ENCODE data around the gene GNB5.

GNB5 gene

DNA sequence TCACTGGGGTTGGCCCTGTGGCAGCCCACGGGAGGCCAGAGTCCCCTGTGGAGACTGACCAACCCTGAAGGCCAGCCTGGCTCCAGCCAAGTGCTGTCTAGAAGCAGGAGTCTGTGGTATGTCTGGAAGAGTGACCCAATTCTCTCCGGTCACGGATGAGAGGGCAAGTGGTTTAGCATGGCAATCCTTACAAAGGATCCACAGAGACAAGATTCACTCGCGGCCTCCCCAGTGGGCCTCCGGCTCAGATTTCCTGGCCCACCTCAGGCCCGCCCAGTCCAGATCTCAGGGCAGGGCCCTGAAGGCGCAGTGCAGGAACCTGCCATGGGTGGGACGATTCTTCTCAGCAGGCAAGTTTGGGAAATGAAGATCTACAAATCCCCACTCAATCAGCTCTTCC is 73.6 kb downstream of the GNB5 start:
- H3K4me1 ChIP-seq (ENCODE audit: control insufficient read depth in 5 of 5, insufficient read depth in 5 of 5, low read length in 5 of 5) = peaks cover 3 to 49% (median 29%) of the 10 kb centered on the region in 5 donors
- H3K27me3 ChIP-seq (ENCODE audit: control insufficient read depth in 5 of 5, insufficient read depth in 4 of 5, low read length in 5 of 5) = peaks cover 0 to 5% (median 0%) of the 10 kb centered on the region in 5 donors
- H3K36me3 ChIP-seq (ENCODE audit: control insufficient read depth in 5 of 5, insufficient read depth in 5 of 5, low read length in 5 of 5) = no peaks in the 10 kb centered on the region
- H3K4me3 ChIP-seq (ENCODE audit: low read depth in 1 of 5, low read length in 5 of 5) = no peak overlapping the region
- H3K9me3 ChIP-seq (ENCODE audit: control insufficient read depth in 5 of 5, low read length in 5 of 5) = no peaks in the 10 kb centered on the region
- no peak overlapping the region for H3K9ac ChIP-seq (ENCODE audit: low read length in 5 of 5)
- peak overlapping the region; percentile 76 for H3K27ac ChIP-seq (ENCODE audit: low read depth, low read length)

DNA sequence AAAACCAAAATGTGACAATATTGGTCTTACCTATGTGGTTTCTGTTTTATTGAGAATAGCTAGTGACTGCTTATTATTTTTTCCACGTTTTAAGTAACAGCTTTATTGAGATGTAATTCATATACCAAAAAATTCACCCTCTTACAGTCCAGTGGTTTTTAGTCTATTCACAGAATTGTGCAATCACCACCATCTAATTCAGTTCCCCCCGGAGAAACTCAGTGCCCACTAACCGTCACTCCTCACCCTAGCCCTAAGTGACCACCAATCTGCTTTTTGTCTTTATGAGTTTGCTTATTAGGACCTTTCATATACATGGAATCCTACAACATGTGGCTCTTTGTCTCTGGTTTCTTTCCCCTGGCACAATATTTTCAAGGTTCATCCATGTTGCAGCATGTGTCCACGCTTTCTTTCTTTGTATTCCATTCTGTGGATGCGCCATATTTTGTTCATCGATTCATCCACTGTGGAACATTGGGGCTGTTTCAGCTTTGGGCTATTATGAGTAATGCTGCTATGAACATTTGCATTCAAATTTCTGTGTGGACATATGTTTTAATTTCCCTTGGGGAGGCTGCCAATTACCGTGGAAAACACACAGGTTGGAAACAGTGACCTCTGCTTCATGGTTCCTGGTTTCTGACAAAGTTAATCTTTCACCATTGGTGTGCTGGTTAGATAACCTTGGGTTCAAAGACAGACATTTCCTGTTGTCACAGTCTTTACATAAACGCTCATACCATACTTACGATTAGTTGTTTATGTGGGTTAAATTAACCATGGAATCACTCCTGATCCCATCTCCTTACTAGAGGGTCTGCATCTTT is 75.4 kb downstream of the GNB5 start:
- H3K27ac ChIP-seq (ENCODE audit: low read depth, low read length) = peak overlapping the region; percentile 63

DNA sequence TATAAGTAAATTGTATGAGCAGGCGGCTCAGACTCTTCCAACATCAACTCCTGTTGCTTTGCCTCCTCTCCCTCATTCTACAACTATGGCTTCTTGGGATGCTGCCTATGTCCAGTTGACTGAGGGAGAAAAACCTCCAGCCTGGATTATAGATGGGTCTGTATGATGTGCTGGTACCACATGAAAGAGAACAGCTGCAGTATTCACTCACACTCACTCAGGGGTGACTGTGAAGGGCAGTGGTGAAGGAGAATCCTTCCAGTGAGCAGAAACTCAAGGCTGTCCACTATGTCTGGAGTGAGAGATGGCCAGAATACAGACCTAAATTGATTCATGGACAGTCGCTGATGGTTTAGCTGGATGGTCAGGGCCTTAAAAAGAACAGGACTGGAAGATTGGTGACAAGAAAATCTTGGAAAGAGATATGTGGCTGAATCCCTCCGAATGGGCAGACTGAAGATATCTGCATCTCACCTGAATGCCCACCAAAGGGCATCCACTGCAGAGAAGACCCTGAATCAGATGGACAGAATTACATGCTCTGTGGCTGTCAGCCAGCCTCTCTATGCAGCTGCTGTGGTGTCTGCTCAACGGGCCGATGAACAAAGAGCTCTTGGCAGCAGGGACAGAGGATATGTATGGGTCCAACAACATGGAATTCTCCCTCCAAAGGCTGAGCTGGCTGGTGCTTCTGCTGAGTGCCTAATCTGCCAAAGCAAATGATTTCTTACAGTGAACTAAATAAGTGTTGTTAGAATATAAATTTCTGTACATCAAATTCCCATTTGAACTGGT is 76.7 kb downstream of the GNB5 start:
- peaks cover 0 to 16% (median 5%) of the 10 kb centered on the region in 5 donors for H3K27me3 ChIP-seq (ENCODE audit: control insufficient read depth in 5 of 5, insufficient read depth in 4 of 5, low read length in 5 of 5)
- H3K9me3 ChIP-seq (ENCODE audit: control insufficient read depth in 5 of 5, low read length in 5 of 5) = no peaks in the 10 kb centered on the region
- H3K4me1 ChIP-seq (ENCODE audit: control insufficient read depth in 5 of 5, insufficient read depth in 5 of 5, low read length in 5 of 5) = peaks cover 0 to 58% (median 38%) of the 10 kb centered on the region in 5 donors
- no peaks in the 10 kb centered on the region for H3K36me3 ChIP-seq (ENCODE audit: control insufficient read depth in 5 of 5, insufficient read depth in 5 of 5, low read length in 5 of 5)
- no peak overlapping the region for H3K9ac ChIP-seq (ENCODE audit: low read length in 5 of 5)
- no peak overlapping the region for H3K4me3 ChIP-seq (ENCODE audit: low read depth in 1 of 5, low read length in 5 of 5)
- peak overlapping the region; percentile 63 for H3K27ac ChIP-seq (ENCODE audit: low read depth, low read length)

More for the DNA sequence above, 75.4 kb downstream of the GNB5 start:
- Histone ChIP-seq H3K27me3 (ENCODE audit: control insufficient read depth in 5 of 5, insufficient read depth in 4 of 5, low read length in 5 of 5) (peaks cover 0 to 16% (median 5%) of the 10 kb centered on the region in 5 donors), H3K9me3 (ENCODE audit: control insufficient read depth in 5 of 5, low read length in 5 of 5) (no peaks in the 10 kb centered on the region), H3K4me1 (ENCODE audit: control insufficient read depth in 5 of 5, insufficient read depth in 5 of 5, low read length in 5 of 5) (peaks cover 3 to 56% (median 38%) of the 10 kb centered on the region in 5 donors), H3K9ac (ENCODE audit: low read length in 5 of 5) (no peak overlapping the region), H3K36me3 (ENCODE audit: control insufficient read depth in 5 of 5, insufficient read depth in 5 of 5, low read length in 5 of 5) (no peaks in the 10 kb centered on the region), H3K4me3 (ENCODE audit: low read depth in 1 of 5, low read length in 5 of 5) (no peak overlapping the region)

DNA sequence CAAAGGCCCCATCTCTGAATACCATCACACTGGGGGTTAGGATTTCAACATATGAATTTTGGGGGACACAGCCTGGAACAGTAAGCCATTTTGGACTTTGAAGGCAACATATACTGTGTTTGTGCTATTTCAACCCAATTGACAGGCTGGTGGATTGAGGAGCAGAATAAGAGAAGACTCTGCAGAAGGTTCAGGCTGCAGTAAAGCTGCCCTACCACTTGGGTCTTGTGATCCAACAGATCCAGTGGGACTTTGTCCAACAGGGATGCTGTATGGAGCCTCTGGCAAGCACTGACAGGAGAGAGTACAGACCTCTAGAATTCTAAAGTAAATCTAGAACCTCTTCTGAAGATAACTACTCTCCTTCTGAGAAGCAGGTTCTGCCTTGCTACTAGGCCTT is 77.5 kb downstream of the GNB5 start:
- Histone ChIP-seq H3K27ac (ENCODE audit: low read depth, low read length) (peak overlapping the region; percentile 63), H3K27me3 (ENCODE audit: control insufficient read depth in 5 of 5, insufficient read depth in 4 of 5, low read length in 5 of 5) (peaks cover 0 to 16% (median 5%) of the 10 kb centered on the region in 5 donors), H3K4me3 (ENCODE audit: low read depth in 1 of 5, low read length in 5 of 5) (no peak overlapping the region), H3K4me1 (ENCODE audit: control insufficient read depth in 5 of 5, insufficient read depth in 5 of 5, low read length in 5 of 5) (peaks cover 0 to 65% (median 41%) of the 10 kb centered on the region in 5 donors), H3K36me3 (ENCODE audit: control insufficient read depth in 5 of 5, insufficient read depth in 5 of 5, low read length in 5 of 5) (no peaks in the 10 kb centered on the region), H3K9me3 (ENCODE audit: control insufficient read depth in 5 of 5, low read length in 5 of 5) (no peaks in the 10 kb centered on the region), H3K9ac (ENCODE audit: low read length in 5 of 5) (no peak overlapping the region)

DNA sequence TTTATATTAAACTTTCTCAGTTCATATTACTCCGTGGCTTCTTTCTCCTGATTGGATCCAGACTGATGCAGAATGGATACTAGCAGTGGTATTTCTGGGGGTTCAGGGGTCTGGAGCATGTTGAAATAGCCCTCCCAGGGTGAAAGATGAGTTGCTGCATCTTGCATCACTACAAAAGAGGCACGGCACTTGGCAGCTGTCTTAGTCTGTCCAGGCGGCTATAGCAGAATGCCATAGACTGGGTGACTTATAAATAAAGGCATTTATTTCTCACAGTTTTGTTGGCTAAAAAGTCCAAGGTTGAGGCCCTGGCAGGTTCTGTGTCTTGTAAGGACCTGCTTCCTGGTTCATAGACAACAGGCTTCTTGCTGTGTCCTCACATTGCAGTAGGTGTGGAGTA is 78.0 kb downstream of the GNB5 start:
- H3K4me3 ChIP-seq (ENCODE audit: low read depth in 1 of 5, low read length in 5 of 5) = no peak overlapping the region
- peaks cover 0 to 16% (median 5%) of the 10 kb centered on the region in 5 donors for H3K27me3 ChIP-seq (ENCODE audit: control insufficient read depth in 5 of 5, insufficient read depth in 4 of 5, low read length in 5 of 5)
- no peaks in the 10 kb centered on the region for H3K36me3 ChIP-seq (ENCODE audit: control insufficient read depth in 5 of 5, insufficient read depth in 5 of 5, low read length in 5 of 5)
- peaks cover 0 to 68% (median 45%) of the 10 kb centered on the region in 5 donors for H3K4me1 ChIP-seq (ENCODE audit: control insufficient read depth in 5 of 5, insufficient read depth in 5 of 5, low read length in 5 of 5)
- no peaks in the 10 kb centered on the region for H3K9me3 ChIP-seq (ENCODE audit: control insufficient read depth in 5 of 5, low read length in 5 of 5)
- H3K27ac ChIP-seq (ENCODE audit: low read depth, low read length) = peak overlapping the region; percentile 63
- H3K9ac ChIP-seq (ENCODE audit: low read length in 5 of 5) = no peak overlapping the region

DNA sequence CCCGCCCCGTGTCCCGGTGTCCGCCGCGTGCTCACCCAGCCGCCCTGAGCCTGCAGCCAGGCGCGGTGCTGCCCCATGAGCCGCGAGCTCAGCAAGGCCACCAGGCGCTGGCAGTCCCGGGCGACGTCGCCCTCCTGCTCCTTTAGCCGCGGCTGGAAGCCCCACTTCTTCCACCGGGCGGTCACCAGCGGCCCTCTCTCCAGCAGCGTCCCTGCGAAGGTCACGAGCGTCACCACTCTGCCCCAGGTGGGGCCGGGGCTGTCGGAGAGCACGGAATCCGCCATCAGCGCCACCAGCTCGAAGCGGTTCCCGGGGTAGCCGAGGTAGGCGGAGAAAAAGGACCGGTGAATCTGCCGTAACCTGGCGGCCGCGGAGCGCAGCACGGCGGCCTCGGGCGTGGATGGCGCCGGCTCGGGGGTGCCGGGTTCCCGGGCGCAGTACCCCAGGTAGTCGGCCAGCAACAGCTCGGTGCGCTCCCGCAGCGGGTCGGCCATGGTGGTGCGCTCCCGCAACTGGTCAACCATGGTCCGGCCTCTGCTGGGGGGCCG is 78.9 kb downstream of the GNB5 start:
- Histone ChIP-seq H3K9ac (ENCODE audit: low read length in 5 of 5) (no peak overlapping the region), H3K36me3 (ENCODE audit: control insufficient read depth in 5 of 5, insufficient read depth in 5 of 5, low read length in 5 of 5) (no peaks in the 10 kb centered on the region), H3K4me1 (ENCODE audit: control insufficient read depth in 5 of 5, insufficient read depth in 5 of 5, low read length in 5 of 5) (peaks cover 0 to 64% (median 36%) of the 10 kb centered on the region in 5 donors), H3K27ac (ENCODE audit: low read depth, low read length) (no peak overlapping the region), H3K27me3 (ENCODE audit: control insufficient read depth in 5 of 5, insufficient read depth in 4 of 5, low read length in 5 of 5) (peaks cover 0 to 16% (median 5%) of the 10 kb centered on the region in 5 donors), H3K9me3 (ENCODE audit: control insufficient read depth in 5 of 5, low read length in 5 of 5) (no peaks in the 10 kb centered on the region), H3K4me3 (ENCODE audit: low read depth in 1 of 5, low read length in 5 of 5) (peak overlapping the region in 4 of 5 donors; percentile 45 to 56 (median 50))

DNA sequence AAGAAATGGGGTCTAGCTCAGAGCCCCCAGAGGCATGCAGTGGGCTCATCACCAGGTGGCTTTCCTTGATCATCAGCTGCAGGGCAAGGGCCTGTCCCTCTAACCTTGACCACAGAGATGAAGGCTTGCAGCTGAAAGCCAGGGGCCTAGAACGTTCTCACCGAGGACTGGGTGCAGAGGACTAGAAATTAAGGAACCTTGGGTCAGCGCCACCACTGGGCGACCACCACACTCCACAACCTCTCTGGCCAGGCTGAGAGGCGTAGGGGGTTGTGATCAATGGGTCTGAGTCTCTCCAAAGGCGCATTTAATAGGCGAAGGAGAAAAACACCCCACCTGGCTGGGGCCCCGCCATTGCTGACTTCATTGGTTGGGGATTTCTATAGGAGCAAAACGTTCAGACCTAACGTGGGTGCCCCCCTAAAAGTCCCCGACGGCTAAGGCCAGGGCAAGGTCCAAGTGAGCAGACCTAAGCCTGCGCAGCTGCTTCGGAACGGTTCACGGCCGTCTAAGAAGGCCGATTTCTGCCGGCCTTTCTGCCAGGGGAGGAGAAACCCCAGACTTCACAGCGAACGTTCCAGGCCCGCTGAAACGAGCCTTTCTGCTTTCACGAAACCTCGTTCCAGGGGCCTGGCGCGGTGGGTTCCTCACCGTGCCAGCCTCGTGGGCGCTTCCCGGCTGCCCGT is 79.5 kb downstream of the GNB5 start:
- peaks cover 0 to 16% (median 5%) of the 10 kb centered on the region in 5 donors for H3K27me3 ChIP-seq (ENCODE audit: control insufficient read depth in 5 of 5, insufficient read depth in 4 of 5, low read length in 5 of 5)
- peak overlapping the region in 4 of 5 donors; percentile 45 to 56 (median 50) for H3K4me3 ChIP-seq (ENCODE audit: low read depth in 1 of 5, low read length in 5 of 5)
- no peaks in the 10 kb centered on the region for H3K9me3 ChIP-seq (ENCODE audit: control insufficient read depth in 5 of 5, low read length in 5 of 5)
- H3K9ac ChIP-seq (ENCODE audit: low read length in 5 of 5) = no peak overlapping the region
- H3K27ac ChIP-seq (ENCODE audit: low read depth, low read length) = no peak overlapping the region
- no peaks in the 10 kb centered on the region for H3K36me3 ChIP-seq (ENCODE audit: control insufficient read depth in 5 of 5, insufficient read depth in 5 of 5, low read length in 5 of 5)
- peaks cover 0 to 61% (median 33%) of the 10 kb centered on the region in 5 donors for H3K4me1 ChIP-seq (ENCODE audit: control insufficient read depth in 5 of 5, insufficient read depth in 5 of 5, low read length in 5 of 5)

DNA sequence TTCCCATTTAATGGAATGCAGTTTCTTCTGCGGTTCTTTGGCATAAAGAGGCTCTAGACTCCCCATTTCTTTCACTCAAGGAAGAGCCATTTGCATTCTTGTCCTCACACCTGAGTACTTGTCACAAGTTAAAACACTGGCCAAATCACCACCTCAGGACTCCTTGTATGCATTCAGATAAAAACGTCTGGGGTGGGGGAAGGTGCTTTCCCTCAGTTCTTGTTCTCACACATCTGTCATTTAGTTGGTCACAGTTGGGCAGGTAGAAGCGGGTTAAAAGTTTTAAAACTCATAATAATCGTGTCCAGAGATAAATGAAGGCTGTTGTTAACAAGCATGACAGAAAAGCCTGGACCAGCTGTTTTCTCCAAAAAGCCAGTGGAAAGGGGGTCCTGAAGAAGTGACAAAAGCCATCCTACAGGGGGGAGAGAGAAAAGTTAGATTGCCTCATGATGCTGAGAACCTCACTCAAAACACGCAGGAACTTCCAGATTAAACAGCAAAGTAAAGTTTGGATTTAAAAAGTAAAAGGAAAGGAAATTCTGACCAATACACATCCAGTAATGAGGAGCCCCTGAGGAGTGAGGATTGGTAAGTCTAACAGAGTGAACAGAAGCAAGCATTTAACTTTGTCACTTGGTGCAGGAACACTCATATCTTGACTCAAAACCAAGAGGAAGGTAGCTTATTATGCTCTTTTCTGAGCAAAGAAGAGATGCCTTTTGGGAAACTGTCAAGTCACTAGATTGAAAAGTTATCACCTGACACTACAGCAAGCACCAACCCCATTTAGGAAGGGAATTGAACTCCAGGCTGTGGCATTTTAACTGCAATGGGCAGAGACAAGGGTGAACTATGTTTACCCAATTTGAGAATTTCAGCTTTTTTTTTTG is 81.4 kb downstream of the GNB5 start:
- Histone ChIP-seq H3K4me1 (ENCODE audit: control insufficient read depth in 5 of 5, insufficient read depth in 5 of 5, low read length in 5 of 5) (peaks cover 0 to 43% (median 24%) of the 10 kb centered on the region in 5 donors), H3K27me3 (ENCODE audit: control insufficient read depth in 5 of 5, insufficient read depth in 4 of 5, low read length in 5 of 5) (peaks cover 0 to 16% (median 5%) of the 10 kb centered on the region in 5 donors), H3K4me3 (ENCODE audit: low read depth in 1 of 5, low read length in 5 of 5) (no peak overlapping the region), H3K9me3 (ENCODE audit: control insufficient read depth in 5 of 5, low read length in 5 of 5) (no peaks in the 10 kb centered on the region), H3K27ac (ENCODE audit: low read depth, low read length) (no peak overlapping the region), H3K9ac (ENCODE audit: low read length in 5 of 5) (no peak overlapping the region), H3K36me3 (ENCODE audit: control insufficient read depth in 5 of 5, insufficient read depth in 5 of 5, low read length in 5 of 5) (no peaks in the 10 kb centered on the region)

DNA sequence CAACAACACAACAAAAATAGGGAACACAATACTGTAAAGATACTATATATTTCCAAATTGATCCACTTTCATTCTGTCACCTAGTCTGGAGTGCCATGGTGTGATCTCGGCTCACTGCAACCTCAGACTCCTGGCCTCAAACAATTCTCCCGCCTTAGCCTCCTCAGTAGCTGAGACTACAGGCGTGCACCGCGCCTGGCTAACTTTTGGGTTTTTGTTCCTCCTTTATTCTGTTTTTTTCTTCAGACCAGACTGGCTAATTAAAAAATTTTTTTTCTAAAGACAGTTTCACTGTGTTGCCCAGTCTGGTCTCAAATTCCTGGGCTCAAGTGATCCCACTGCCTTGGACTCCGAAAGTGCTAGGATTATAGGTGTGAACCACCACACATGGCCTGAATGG is 84.0 kb downstream of the GNB5 start:
- no peaks in the 10 kb centered on the region for H3K36me3 ChIP-seq (ENCODE audit: control insufficient read depth in 5 of 5, insufficient read depth in 5 of 5, low read length in 5 of 5)
- peaks cover 0 to 10% (median 5%) of the 10 kb centered on the region in 5 donors for H3K27me3 ChIP-seq (ENCODE audit: control insufficient read depth in 5 of 5, insufficient read depth in 4 of 5, low read length in 5 of 5)
- H3K27ac ChIP-seq (ENCODE audit: low read depth, low read length) = no peak overlapping the region
- H3K9me3 ChIP-seq (ENCODE audit: control insufficient read depth in 5 of 5, low read length in 5 of 5) = peaks cover 0 to 4% (median 0%) of the 10 kb centered on the region in 5 donors
- peaks cover 0 to 38% (median 23%) of the 10 kb centered on the region in 5 donors for H3K4me1 ChIP-seq (ENCODE audit: control insufficient read depth in 5 of 5, insufficient read depth in 5 of 5, low read length in 5 of 5)
- H3K9ac ChIP-seq (ENCODE audit: low read length in 5 of 5) = no peak overlapping the region
- no peak overlapping the region for H3K4me3 ChIP-seq (ENCODE audit: low read depth in 1 of 5, low read length in 5 of 5)
